ENCODE data around the gene CADM2. TPM values are rescaled to one million over a fixed set of nuclear protein-coding genes. Genes with fewer than 3 reads are reported as not detected.
A peak's percentile ranks its signal among the peaks of the same experiment; 100 is the strongest.
"Not testable (repeated sequence)": the region's sequence is repeated elsewhere in the genome, so short reads cannot be mapped to it uniquely, and the experiment has no call there.

Gene CADM2
- total RNA-seq, 1 donor from 2014 or later, result 2.9 TPM

GRCh38 chr3:85504785-85505511 lies 546.2 kb downstream of the CADM2 start:
- not testable (repeated sequence) for H3K4me1 ChIP-seq (ENCODE audit: insufficient read depth, low read length); DNase-seq (ENCODE audit: low read depth); H3K4me3 ChIP-seq (ENCODE audit: insufficient read depth, low read depth, low read length)

GRCh38 chr3:85507052-85507451 lies 548.3 kb downstream of the CADM2 start:
- H3K4me1 ChIP-seq (ENCODE audit: insufficient read depth, low read length); H3K27ac Mint-ChIP-seq (ENCODE audit: unreplicated experiment); H3K79me2 ChIP-seq (ENCODE audit: insufficient read depth, low read length); DNase-seq (ENCODE audit: low read depth); H3K9ac ChIP-seq (ENCODE audit: low read length); FAIRE-seq; H3K27me3 ChIP-seq (ENCODE audit: insufficient read depth, low read length); H3K27me3 Mint-ChIP-seq (ENCODE audit: low read depth, unreplicated experiment); H3K4me3 ChIP-seq (ENCODE audit: insufficient read depth, low read depth, low read length); H3K9me3 Mint-ChIP-seq (ENCODE audit: unreplicated experiment); H3K27ac ChIP-seq (ENCODE audit: low read depth, low read length); H3K4me2 ChIP-seq (ENCODE audit: low read length); H2AFZ ChIP-seq (ENCODE audit: low read depth, low read length); H3K4me1 Mint-ChIP-seq (ENCODE audit: low read depth, unreplicated experiment); H3K9me3 ChIP-seq (ENCODE audit: insufficient read depth, low read depth, low read length); H3K36me3 ChIP-seq (ENCODE audit: insufficient read depth, low read length); H4K20me1 ChIP-seq (ENCODE audit: insufficient read depth, low read length); H3K36me3 Mint-ChIP-seq (ENCODE audit: low read depth, unreplicated experiment); H3K4me3 Mint-ChIP-seq (ENCODE audit: unreplicated experiment): not testable (repeated sequence)

More at GRCh38 chr3:85504785-85505511, 546.2 kb downstream of the CADM2 start:
- H3K4me3 Mint-ChIP-seq (ENCODE audit: unreplicated experiment), result peak overlapping the region; percentile 79
- not testable (repeated sequence) for H3K9me3 ChIP-seq (ENCODE audit: insufficient read depth, low read depth, low read length); H3K36me3 Mint-ChIP-seq (ENCODE audit: low read depth, unreplicated experiment); H2AFZ ChIP-seq (ENCODE audit: low read depth, low read length); H3K36me3 ChIP-seq (ENCODE audit: insufficient read depth, low read length); H3K27ac ChIP-seq (ENCODE audit: low read depth, low read length); H3K9me3 Mint-ChIP-seq (ENCODE audit: unreplicated experiment); FAIRE-seq; H3K9ac ChIP-seq (ENCODE audit: low read length); H3K27me3 ChIP-seq (ENCODE audit: insufficient read depth, low read length); H3K27ac Mint-ChIP-seq (ENCODE audit: unreplicated experiment); H3K27me3 Mint-ChIP-seq (ENCODE audit: low read depth, unreplicated experiment); H4K20me1 ChIP-seq (ENCODE audit: insufficient read depth, low read length); H3K4me2 ChIP-seq (ENCODE audit: low read length); H3K4me1 Mint-ChIP-seq (ENCODE audit: low read depth, unreplicated experiment); H3K79me2 ChIP-seq (ENCODE audit: insufficient read depth, low read length)

- no peak overlapping the region for H3K9ac ChIP-seq (ENCODE audit: low read length)
- H3K9me3 ChIP-seq (ENCODE audit: insufficient read depth, low read depth, low read length), result no peaks in the 10 kb centered on the region
- no peaks in the 10 kb centered on the region for H3K9me3 Mint-ChIP-seq (ENCODE audit: unreplicated experiment)
- H3K27me3 Mint-ChIP-seq (ENCODE audit: low read depth, unreplicated experiment), result no peaks in the 10 kb centered on the region
- no peak overlapping the region for H3K4me3 ChIP-seq (ENCODE audit: insufficient read depth, low read depth, low read length)
- peaks cover 3% of the 10 kb centered on the region for H3K4me1 Mint-ChIP-seq (ENCODE audit: low read depth, unreplicated experiment)
- no peak overlapping the region for H2AFZ ChIP-seq (ENCODE audit: low read depth, low read length)
- H3K27me3 ChIP-seq (ENCODE audit: insufficient read depth, low read length), result no peaks in the 10 kb centered on the region
- no peak overlapping the region for H3K27ac Mint-ChIP-seq (ENCODE audit: unreplicated experiment)
- H3K27ac ChIP-seq (ENCODE audit: low read depth, low read length), result no peak overlapping the region
- no peaks in the 10 kb centered on the region for H3K36me3 ChIP-seq (ENCODE audit: insufficient read depth, low read length)
- TF ChIP-seq EZH2 (IDR thresholded peaks at IDR 0.05; ENCODE audit: insufficient read depth, low read length), result no peak
- no peak for TF ChIP-seq CTCF (IDR thresholded peaks at IDR 0.05; ENCODE audit: insufficient read depth, low read depth, low read length)
- H3K4me1 ChIP-seq (ENCODE audit: insufficient read depth, low read length), result no peaks in the 10 kb centered on the region
- no peak for FAIRE-seq
- H3K4me2 ChIP-seq (ENCODE audit: low read length), result no peak overlapping the region
- no peak for DNase-seq (ENCODE audit: low read depth)
- H4K20me1 ChIP-seq (ENCODE audit: insufficient read depth, low read length), result no peaks in the 10 kb centered on the region
- H3K4me3 Mint-ChIP-seq (ENCODE audit: unreplicated experiment), result no peak overlapping the region
- H3K79me2 ChIP-seq (ENCODE audit: insufficient read depth, low read length), result no peaks in the 10 kb centered on the region
- no peaks in the 10 kb centered on the region for H3K36me3 Mint-ChIP-seq (ENCODE audit: low read depth, unreplicated experiment)
These were observed 549.9 kb downstream of the CADM2 start for GRCh38 chr3:85508659-85509058.
